ENCODE measurements around the gene PLEKHM3. TPM values are rescaled to one million over a fixed set of nuclear protein-coding genes. Genes with fewer than 3 reads are reported as not detected.

Gene PLEKHM3
- total RNA-seq, 1 donor from 2014 or later = 10.4 TPM

GRCh38 chr2:207939342-207940108, 85.8 kb downstream of the PLEKHM3 start:
- H3K4me3 Mint-ChIP-seq (ENCODE audit: unreplicated experiment) = no peak overlapping the region
- H3K27ac Mint-ChIP-seq (ENCODE audit: unreplicated experiment) = no peak overlapping the region
- no peak for DNase-seq (ENCODE audit: low spot score)
- H3K27me3 Mint-ChIP-seq (ENCODE audit: unreplicated experiment) = no peaks in the 10 kb centered on the region
- peaks cover 3% of the 10 kb centered on the region for H3K4me1 Mint-ChIP-seq (ENCODE audit: unreplicated experiment)
- no peaks in the 10 kb centered on the region for H3K9me3 Mint-ChIP-seq (ENCODE audit: unreplicated experiment)
- H3K36me3 Mint-ChIP-seq (ENCODE audit: low read depth, unreplicated experiment) = no peaks in the 10 kb centered on the region
- no peak for TF ChIP-seq CTCF (IDR thresholded peaks at IDR 0.05; ENCODE audit: unreplicated experiment)

GRCh38 chr2:207938886-207939285, 86.4 kb downstream of the PLEKHM3 start:
- no peak for DNase-seq (ENCODE audit: low spot score)
- H3K9me3 Mint-ChIP-seq (ENCODE audit: unreplicated experiment) = no peaks in the 10 kb centered on the region
- no peak for TF ChIP-seq CTCF (IDR thresholded peaks at IDR 0.05; ENCODE audit: unreplicated experiment)
- peaks cover 3% of the 10 kb centered on the region for H3K4me1 Mint-ChIP-seq (ENCODE audit: unreplicated experiment)
- H3K27me3 Mint-ChIP-seq (ENCODE audit: unreplicated experiment) = no peaks in the 10 kb centered on the region
- H3K36me3 Mint-ChIP-seq (ENCODE audit: low read depth, unreplicated experiment) = no peaks in the 10 kb centered on the region
- H3K27ac Mint-ChIP-seq (ENCODE audit: unreplicated experiment) = no peak overlapping the region
- no peak overlapping the region for H3K4me3 Mint-ChIP-seq (ENCODE audit: unreplicated experiment)

- DNase-seq (ENCODE audit: low spot score) = no peak
- Mint-ChIP-seq H3K4me1 (ENCODE audit: unreplicated experiment) (peaks cover 3% of the 10 kb centered on the region), H3K9me3 (ENCODE audit: unreplicated experiment) (no peaks in the 10 kb centered on the region), H3K27ac (ENCODE audit: unreplicated experiment) (no peak overlapping the region), H3K36me3 (ENCODE audit: low read depth, unreplicated experiment) (no peaks in the 10 kb centered on the region), H3K27me3 (ENCODE audit: unreplicated experiment) (no peaks in the 10 kb centered on the region), H3K4me3 (ENCODE audit: unreplicated experiment) (no peak overlapping the region)
- no peak for TF ChIP-seq CTCF (IDR thresholded peaks at IDR 0.05; ENCODE audit: unreplicated experiment)
Observed at GRCh38 chr2:207938415-207938814, 86.9 kb downstream of the PLEKHM3 start.

- H3K27ac Mint-ChIP-seq (ENCODE audit: unreplicated experiment) = no peak overlapping the region
- no peaks in the 10 kb centered on the region for H3K27me3 Mint-ChIP-seq (ENCODE audit: unreplicated experiment)
- DNase-seq (ENCODE audit: low spot score) = no peak
- peaks cover 3% of the 10 kb centered on the region for H3K4me1 Mint-ChIP-seq (ENCODE audit: unreplicated experiment)
- no peak for TF ChIP-seq CTCF (IDR thresholded peaks at IDR 0.05; ENCODE audit: unreplicated experiment)
- no peak overlapping the region for H3K4me3 Mint-ChIP-seq (ENCODE audit: unreplicated experiment)
- no peaks in the 10 kb centered on the region for H3K9me3 Mint-ChIP-seq (ENCODE audit: unreplicated experiment)
- H3K36me3 Mint-ChIP-seq (ENCODE audit: low read depth, unreplicated experiment) = no peaks in the 10 kb centered on the region
Observed at GRCh38 chr2:207937823-207938222, 87.5 kb downstream of the PLEKHM3 start.

GRCh38 chr2:207937253-207937652, 88.1 kb downstream of the PLEKHM3 start:
- TF ChIP-seq CTCF (IDR thresholded peaks at IDR 0.05; ENCODE audit: unreplicated experiment) = no peak
- peaks cover 3% of the 10 kb centered on the region for H3K4me1 Mint-ChIP-seq (ENCODE audit: unreplicated experiment)

More at GRCh38 chr2:207937253-207937652, 88.1 kb downstream of the PLEKHM3 start:
- Mint-ChIP-seq H3K4me3 (ENCODE audit: unreplicated experiment) (no peak overlapping the region), H3K27me3 (ENCODE audit: unreplicated experiment) (no peaks in the 10 kb centered on the region), H3K9me3 (ENCODE audit: unreplicated experiment) (no peaks in the 10 kb centered on the region), H3K36me3 (ENCODE audit: low read depth, unreplicated experiment) (no peaks in the 10 kb centered on the region), H3K27ac (ENCODE audit: unreplicated experiment) (no peak overlapping the region)
- DNase-seq (ENCODE audit: low spot score) = no peak
